Trophoblast cell (in vitro differentiated cells and primary cell): ENCODE measurements around the gene PLOD3.

Source experiments
- DNase-seq, 2 donors: peaks; one replicate each; pipeline ENCODE4 v3.0.0-alpha.2; 2016
- H2AFZ ChIP-seq: 2 replicates; pipeline ENCODE4 v1.6.1; 2013; ENCODE audit warnings: low read length, moderate library complexity, mild to moderate bottlenecking; ENCODE audit not compliant: insufficient read depth, poor library complexity
- H2AK5ac ChIP-seq: 2 replicates; pipeline ENCODE4 v1.6.1; 2013; ENCODE audit warnings: mild to moderate bottlenecking, low read length
- H2BK120ac ChIP-seq: 2 replicates; pipeline ENCODE4 v1.6.1; 2013; ENCODE audit warnings: low read length, mild to moderate bottlenecking, moderate library complexity; ENCODE audit not compliant: insufficient read depth, poor library complexity
- H2BK12ac ChIP-seq: 2 replicates; pipeline ENCODE4 v1.6.1; 2013; ENCODE audit warnings: mild to moderate bottlenecking, low read length, moderate library complexity
- H2BK5ac ChIP-seq: 2 replicates; pipeline ENCODE4 v1.6.1; 2013; ENCODE audit warnings: low read length, low read depth, moderate library complexity, mild to moderate bottlenecking; ENCODE audit not compliant: poor library complexity
- H3K14ac ChIP-seq: 2 replicates; pipeline ENCODE4 v1.6.1; 2013; ENCODE audit warnings: mild to moderate bottlenecking, low read length
- H3K18ac ChIP-seq: 2 replicates; pipeline ENCODE4 v1.6.1; 2013; ENCODE audit warnings: mild to moderate bottlenecking, low read length
- H3K23ac ChIP-seq: 2 replicates; pipeline ENCODE4 v1.6.1; 2013; ENCODE audit warnings: low read length
- H3K27ac ChIP-seq: 2 replicates; pipeline ENCODE4 v1.5.1; 2013; ENCODE audit warnings: low read depth, mild to moderate bottlenecking, inconsistent platforms, low read length, moderate library complexity
- H3K27me3 ChIP-seq: 2 replicates; pipeline ENCODE4 v1.6.1; 2013; ENCODE audit warnings: inconsistent platforms, mild to moderate bottlenecking, low read length, moderate library complexity; ENCODE audit not compliant: insufficient read depth
- H3K36me3 ChIP-seq, 2 experiments: 1 replicate in 1 of 2; 2 replicates in 1 of 2; pipeline ENCODE4 v1.6.1; 2013; ENCODE audit warnings: low read length in 2 of 2, mild to moderate bottlenecking in 2 of 2, moderate library complexity in 1 of 2; ENCODE audit not compliant: insufficient read depth in 2 of 2, control insufficient read depth in 1 of 2
- H3K4ac ChIP-seq: 2 replicates; pipeline ENCODE4 v1.6.1; 2013; ENCODE audit warnings: low read depth, mild to moderate bottlenecking, low read length, moderate library complexity
- H3K4me1 ChIP-seq, 2 experiments: 1 replicate in 1 of 2; 2 replicates in 1 of 2; pipeline ENCODE4 v1.6.1; 2013; ENCODE audit warnings: low read length in 2 of 2, mild to moderate bottlenecking in 2 of 2, moderate library complexity in 1 of 2; ENCODE audit not compliant: insufficient read depth in 2 of 2, control insufficient read depth in 1 of 2
- H3K4me2 ChIP-seq: 2 replicates; pipeline ENCODE4 v1.6.1; 2013; ENCODE audit warnings: inconsistent platforms, mild to moderate bottlenecking, low read length, moderate library complexity
- H3K4me3 ChIP-seq: 2 replicates; pipeline ENCODE4 v1.5.1; 2013; ENCODE audit warnings: mild to moderate bottlenecking, low read depth, low read length, inconsistent platforms
- H3K79me1 ChIP-seq: one replicate; pipeline ENCODE4 v1.6.1; 2013; ENCODE audit warnings: low read length
- H3K79me2 ChIP-seq: 2 replicates; pipeline ENCODE4 v1.6.1; 2013; ENCODE audit warnings: low read length, mild to moderate bottlenecking; ENCODE audit not compliant: control insufficient read depth, insufficient read depth, poor library complexity
- H3K9ac ChIP-seq: 2 replicates; pipeline ENCODE4 v1.6.1; 2013; ENCODE audit warnings: mild to moderate bottlenecking, low read length
- H3K9me3 ChIP-seq: 2 replicates; pipeline ENCODE4 v1.6.1; 2013; ENCODE audit warnings: low read depth, mild to moderate bottlenecking, control low read depth, inconsistent platforms, low read length; ENCODE audit not compliant: insufficient read depth
- H4K12ac ChIP-seq: 2 replicates; pipeline ENCODE4 v1.6.1; 2013; ENCODE audit warnings: low read depth, mild to moderate bottlenecking, low read length, moderate library complexity
- H4K8ac ChIP-seq: 2 replicates; pipeline ENCODE4 v1.6.1; 2013; ENCODE audit warnings: low read depth, mild to moderate bottlenecking, low read length, moderate library complexity
- H4K91ac ChIP-seq: one replicate; pipeline ENCODE4 v1.6.1; 2013; ENCODE audit warnings: low read depth, mild to moderate bottlenecking, low read length, moderate library complexity
- whole genome bisulfite sequencing: extraction: QIAGEN DNeasy Blood & Tissue Kit; methylation state at CpG from one replicate; pipeline ENCODE4 v1.1.7; 2013; ENCODE audit warnings: missing lambda C conversion rate; ENCODE audit not compliant: insufficient read length, insufficient coverage; ENCODE audit errors: extremely low coverage; 5-methylcytosine and 5-hydroxymethylcytosine counted together

Gene PLOD3

DNA sequence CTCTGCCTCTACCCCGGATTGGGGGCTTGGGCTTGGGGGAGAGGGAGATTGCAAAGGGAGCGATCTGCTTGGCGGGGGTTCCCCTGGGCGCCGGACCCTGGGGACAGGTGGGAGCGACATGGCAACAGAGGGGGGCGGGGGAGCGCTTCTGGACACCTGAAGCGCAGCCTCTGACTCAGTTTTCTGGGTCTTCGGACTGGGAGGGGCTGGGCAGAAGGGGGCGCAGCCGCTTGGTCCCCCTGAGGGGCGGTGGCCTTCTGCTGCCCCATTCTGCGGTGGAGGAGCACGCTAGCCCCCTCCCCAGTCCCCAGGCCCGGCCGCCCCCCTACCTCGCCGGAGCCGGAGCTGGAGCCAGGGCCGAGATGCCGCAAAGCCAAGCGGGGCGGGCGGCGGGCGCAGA lies 37.7 kb downstream of the PLOD3 start:
- Histone ChIP-seq H3K36me3 (no peaks in the 10 kb centered on the region), H2AK5ac (no peak overlapping the region), H3K23ac (no peak overlapping the region), H2BK12ac (no peak overlapping the region), H3K18ac (no peak overlapping the region), H2BK120ac (no peak overlapping the region), H3K27me3 (peaks cover 33% of the 10 kb centered on the region), H3K79me2 (no peaks in the 10 kb centered on the region), H3K14ac (no peak overlapping the region), H3K9ac (no peak overlapping the region), H3K4ac (no peak overlapping the region), H4K12ac (no peak overlapping the region), H3K4me1 (no peaks in the 10 kb centered on the region), H2BK5ac (no peak overlapping the region), H3K9me3 (peaks cover 4% of the 10 kb centered on the region), H3K4me3 (no peak overlapping the region), H3K4me2 (no peak overlapping the region), H3K79me1 (no peaks in the 10 kb centered on the region), H4K91ac (no peak overlapping the region), H2AFZ (no peak overlapping the region), H4K8ac (no peak overlapping the region), H3K27ac (no peak overlapping the region)
- DNase-seq = no peak
- no CpG with 5 or more reads among the region's 27 CpGs for WGBS

DNA sequence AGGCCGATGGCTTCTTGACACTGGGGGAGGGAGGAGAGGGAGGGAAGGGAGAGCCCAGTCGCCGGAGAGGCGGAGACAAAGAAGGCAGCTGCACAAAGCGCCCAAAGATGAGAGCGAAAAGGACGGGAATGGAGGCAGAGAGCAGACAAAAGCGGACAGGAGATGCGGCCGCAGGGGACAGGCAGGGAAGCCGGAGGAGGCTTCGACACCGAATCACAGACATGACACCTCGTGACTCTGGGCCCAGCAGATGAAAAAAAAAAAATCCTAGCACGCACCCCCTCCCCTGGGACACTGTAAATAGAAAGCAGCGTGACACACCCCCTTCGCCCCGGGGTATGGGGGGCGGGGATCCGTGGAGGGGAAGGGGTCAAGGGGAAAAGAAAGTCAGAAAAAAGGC lies 38.3 kb downstream of the PLOD3 start:
- H3K79me2 ChIP-seq = no peaks in the 10 kb centered on the region
- no peak overlapping the region for H3K4me3 ChIP-seq
- H2AFZ ChIP-seq = no peak overlapping the region
- H3K23ac ChIP-seq = no peak overlapping the region
- H3K27ac ChIP-seq = no peak overlapping the region
- no peak overlapping the region for H3K18ac ChIP-seq
- no peaks in the 10 kb centered on the region for H3K4me1 ChIP-seq
- H2BK120ac ChIP-seq = no peak overlapping the region
- H2BK12ac ChIP-seq = no peak overlapping the region
- no peak overlapping the region for H2BK5ac ChIP-seq
- WGBS = no CpG with 5 or more reads among the region's 20 CpGs
- H4K12ac ChIP-seq = no peak overlapping the region
- no peak overlapping the region for H2AK5ac ChIP-seq
- H3K14ac ChIP-seq = no peak overlapping the region
- no peak overlapping the region for H3K9ac ChIP-seq
- no peak for DNase-seq
- no peak overlapping the region for H4K91ac ChIP-seq
- no peaks in the 10 kb centered on the region for H3K79me1 ChIP-seq
- H3K9me3 ChIP-seq = peaks cover 8% of the 10 kb centered on the region
- no peak overlapping the region for H4K8ac ChIP-seq
- H3K4ac ChIP-seq = no peak overlapping the region
- no peaks in the 10 kb centered on the region for H3K36me3 ChIP-seq
- peak overlapping the region; percentile 2 for H3K4me2 ChIP-seq
- peaks cover 39% of the 10 kb centered on the region for H3K27me3 ChIP-seq

DNA sequence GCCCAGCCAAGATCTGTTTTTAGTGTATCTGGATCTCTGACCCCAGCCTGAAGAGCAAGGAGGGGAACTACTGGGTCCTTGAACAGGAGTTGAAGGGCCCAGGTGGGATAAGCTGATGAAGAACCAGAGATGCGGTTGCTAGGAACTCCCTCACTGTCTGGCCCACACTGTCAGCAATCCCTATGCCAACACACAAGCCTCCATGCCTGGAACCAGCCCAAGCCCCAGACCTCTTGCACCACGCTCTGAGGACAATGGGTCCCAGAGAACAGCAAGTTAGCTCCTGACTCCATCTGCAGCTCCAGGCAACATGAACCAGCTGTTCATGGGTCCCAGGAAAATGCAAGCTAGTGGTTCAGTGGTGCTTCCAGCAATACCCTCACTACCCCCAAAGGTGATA lies 39.7 kb downstream of the PLOD3 start:
- no peak overlapping the region for H4K91ac ChIP-seq
- H3K27ac ChIP-seq = no peak overlapping the region
- H3K9me3 ChIP-seq = peaks cover 12% of the 10 kb centered on the region
- H4K8ac ChIP-seq = no peak overlapping the region
- H2BK5ac ChIP-seq = no peak overlapping the region
- H3K4ac ChIP-seq = no peak overlapping the region
- no peaks in the 10 kb centered on the region for H3K36me3 ChIP-seq
- H3K18ac ChIP-seq = no peak overlapping the region
- H2AFZ ChIP-seq = no peak overlapping the region
- H3K27me3 ChIP-seq = peaks cover 54% of the 10 kb centered on the region
- no peaks in the 10 kb centered on the region for H3K79me2 ChIP-seq
- H3K4me1 ChIP-seq = no peaks in the 10 kb centered on the region
- H3K14ac ChIP-seq = no peak overlapping the region
- no peak overlapping the region for H3K23ac ChIP-seq
- DNase-seq = no peak
- no peak overlapping the region for H3K4me2 ChIP-seq
- no peak overlapping the region for H2BK12ac ChIP-seq
- H3K79me1 ChIP-seq = no peaks in the 10 kb centered on the region
- no peak overlapping the region for H4K12ac ChIP-seq
- H2AK5ac ChIP-seq = no peak overlapping the region
- WGBS = no CpG with 5 or more reads among the region's 2 CpGs
- no peak overlapping the region for H3K4me3 ChIP-seq
- no peak overlapping the region for H3K9ac ChIP-seq
- H2BK120ac ChIP-seq = no peak overlapping the region

DNA sequence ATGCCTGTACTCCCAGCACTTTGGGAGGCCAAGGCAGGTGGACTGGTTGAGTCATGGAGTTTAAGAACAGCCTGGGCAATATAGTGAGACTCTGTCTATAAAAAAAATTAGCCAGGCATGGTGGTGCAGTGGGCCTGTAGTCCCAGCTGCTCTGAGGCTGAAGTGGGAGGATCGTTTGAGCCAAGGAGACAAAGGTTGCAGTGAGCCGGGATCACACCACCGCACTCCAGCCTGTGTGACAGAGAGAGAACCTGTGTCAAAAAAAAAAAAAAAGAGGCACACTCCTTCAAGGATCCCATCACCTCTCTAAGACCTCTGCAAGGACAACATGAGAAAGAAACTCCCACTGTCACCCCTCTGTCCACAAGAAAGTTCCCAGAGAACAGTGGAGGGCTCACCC lies 41.7 kb downstream of the PLOD3 start:
- peaks cover 69% of the 10 kb centered on the region for H3K27me3 ChIP-seq
- H3K79me1 ChIP-seq = no peaks in the 10 kb centered on the region
- H2BK12ac ChIP-seq = no peak overlapping the region
- no peak for DNase-seq
- H3K36me3 ChIP-seq = no peaks in the 10 kb centered on the region
- no peak overlapping the region for H4K12ac ChIP-seq
- H2BK120ac ChIP-seq = no peak overlapping the region
- H3K4me3 ChIP-seq = no peak overlapping the region
- no peak overlapping the region for H3K4ac ChIP-seq
- no CpG with 5 or more reads among the region's 3 CpGs for WGBS
- no peak overlapping the region for H3K23ac ChIP-seq
- H3K4me2 ChIP-seq = no peak overlapping the region
- H3K27ac ChIP-seq = no peak overlapping the region
- peaks cover 16% of the 10 kb centered on the region for H3K9me3 ChIP-seq
- H3K4me1 ChIP-seq = peaks cover 5 to 6% of the 10 kb centered on the region in 2 experiments
- H2AFZ ChIP-seq = no peak overlapping the region
- no peak overlapping the region for H3K18ac ChIP-seq
- H2AK5ac ChIP-seq = no peak overlapping the region
- H4K91ac ChIP-seq = no peak overlapping the region
- no peak overlapping the region for H3K14ac ChIP-seq
- no peak overlapping the region for H3K9ac ChIP-seq
- H3K79me2 ChIP-seq = no peaks in the 10 kb centered on the region
- H2BK5ac ChIP-seq = no peak overlapping the region
- H4K8ac ChIP-seq = no peak overlapping the region
